GM21619 (cell line): ENCODE results near the gene SH3D19.
"Not testable (repeated sequence)": the region's sequence is repeated elsewhere in the genome, so short reads cannot be mapped to it uniquely, and the experiment has no call there.

ENCODE experiments used
- ATAC-seq: cut with Tn5 transposase; IDR thresholded peaks from one replicate; pipeline ENCODE4 v1.9.1; 2021; ENCODE audit not compliant: unreplicated experiment

The SH3D19 gene

DNA sequence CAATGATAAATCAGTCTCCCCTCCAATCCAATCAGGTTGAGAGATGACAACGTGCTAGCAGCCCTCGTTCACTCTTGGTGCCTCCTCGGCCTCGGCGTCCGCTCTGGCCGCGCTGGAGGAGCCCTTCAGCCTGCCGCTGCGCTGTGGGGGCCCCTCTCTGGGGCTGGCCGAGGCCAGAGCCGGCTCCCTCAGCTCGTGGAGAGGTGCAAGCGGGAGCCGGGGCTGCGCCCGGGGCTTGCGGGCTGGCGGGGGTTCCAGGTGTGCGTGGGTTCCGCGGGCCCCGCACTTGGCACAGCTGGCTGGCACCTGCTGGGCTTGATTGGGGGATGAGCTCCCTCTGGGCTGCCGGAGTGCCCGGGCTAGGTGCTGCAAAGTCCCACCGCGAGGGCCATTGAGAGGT is 89.4 kb downstream of the SH3D19 start:
- ATAC-seq: no peak

- not testable (repeated sequence) for ATAC-seq
Observed at GRCh38 chr4:151235373-151235772, 90.0 kb downstream of the SH3D19 start.

DNA sequence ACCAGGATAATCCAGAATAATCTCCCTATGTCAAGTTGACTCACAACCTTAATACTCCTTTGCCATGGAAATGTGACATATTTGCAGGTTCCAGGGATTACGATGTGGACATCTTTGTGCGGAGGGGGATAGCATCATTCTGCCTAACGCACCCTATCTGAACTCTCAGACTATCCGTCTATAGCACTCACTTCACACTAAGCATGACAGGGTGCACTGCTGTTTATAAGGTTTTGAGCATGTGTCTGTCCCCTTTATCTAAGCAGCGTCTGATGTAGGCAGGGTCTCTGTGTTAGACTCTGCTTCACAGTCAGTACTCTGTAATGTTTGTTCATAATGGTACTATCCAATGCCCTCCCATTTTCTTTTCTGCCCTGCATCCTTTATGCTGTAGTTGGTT is 91.8 kb downstream of the SH3D19 start:
- no peak for ATAC-seq

GRCh38 chr4:151231915-151232595 is 93.3 kb downstream of the SH3D19 start:
- no peak for ATAC-seq

DNA sequence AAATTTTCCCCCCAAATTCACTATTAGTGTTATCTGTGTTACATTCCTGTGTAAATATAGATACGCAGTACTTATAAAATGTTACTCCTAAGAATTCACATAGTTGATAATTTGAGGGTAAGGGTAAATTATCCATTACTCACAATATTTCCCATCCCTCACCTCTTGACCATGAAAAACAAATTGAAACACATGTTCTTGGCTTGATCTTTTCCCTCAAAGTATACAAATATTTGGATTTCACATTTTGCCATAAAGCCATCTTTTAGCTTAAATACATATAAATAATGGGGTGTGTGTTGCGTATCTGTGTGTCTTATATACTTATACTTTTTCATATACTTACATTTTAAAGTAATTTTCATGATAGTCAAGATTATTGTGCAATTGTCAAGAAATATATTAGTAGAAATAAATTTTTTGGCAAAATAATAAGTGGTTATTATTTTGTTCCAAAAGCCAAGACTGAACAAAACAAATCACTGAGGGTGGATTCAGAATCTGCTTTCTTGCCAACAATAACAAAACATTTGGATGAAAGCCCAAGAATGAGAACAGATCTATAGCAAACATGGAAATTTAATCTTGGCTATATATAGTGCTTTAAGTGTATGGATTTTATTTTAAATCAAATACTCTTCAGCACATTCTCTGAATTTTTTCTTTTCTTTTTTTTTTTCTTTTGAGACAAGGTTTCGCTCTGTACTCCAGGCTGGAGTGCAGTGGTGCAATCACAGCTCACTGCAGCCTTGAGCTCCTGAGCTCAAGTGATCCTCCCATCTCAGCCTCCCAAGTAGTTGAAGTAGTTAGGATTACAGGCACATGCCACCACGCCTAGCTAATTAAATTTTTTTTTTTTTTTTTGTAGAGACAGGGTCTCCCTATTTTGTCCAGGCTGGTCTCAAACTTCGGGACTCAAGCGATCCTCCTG is 97.0 kb downstream of the SH3D19 start:
- ATAC-seq: no peak

DNA sequence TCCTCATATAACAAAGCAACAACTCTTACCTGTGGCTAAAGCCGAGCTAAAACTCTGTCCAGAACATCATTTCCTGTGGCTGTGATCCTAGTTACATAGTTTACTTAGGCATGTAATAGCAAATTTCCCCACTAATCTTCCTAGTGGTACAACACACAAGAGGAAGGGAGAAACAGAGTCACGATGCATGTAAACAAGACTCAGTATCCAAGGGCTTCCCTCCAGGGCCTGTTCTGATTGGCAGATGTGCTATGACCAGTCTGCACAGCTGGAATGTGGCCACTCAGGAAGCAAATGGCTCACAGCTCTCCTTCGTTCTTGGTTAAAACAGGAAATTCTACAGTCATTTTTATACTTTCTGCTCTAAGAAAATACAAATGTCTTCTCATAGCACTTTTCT is 97.7 kb downstream of the SH3D19 start:
- ATAC-seq: no peak

DNA sequence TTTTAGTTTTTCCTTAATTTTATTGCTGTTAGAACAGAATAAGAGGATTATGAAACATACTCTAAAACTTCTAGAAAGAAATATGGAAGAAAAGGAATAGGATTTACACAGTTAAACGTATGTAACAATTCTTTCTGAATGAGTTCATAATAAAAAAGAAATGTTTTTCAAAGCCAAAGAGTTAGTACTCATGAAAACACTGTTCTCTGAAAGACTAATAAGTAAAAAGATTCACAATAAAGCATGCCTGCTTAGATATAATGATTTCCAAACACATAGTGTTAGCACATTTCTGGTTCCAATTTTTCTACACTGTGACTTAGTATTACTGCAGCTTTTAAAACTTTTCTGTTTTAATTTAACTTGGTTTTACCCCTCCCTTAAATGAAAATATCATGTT is 98.2 kb downstream of the SH3D19 start:
- no peak for ATAC-seq

- no peak for ATAC-seq
Observed at GRCh38 chr4:151226004-151226932, 99.1 kb downstream of the SH3D19 start.

GRCh38 chr4:151223465-151223864 is 101.9 kb downstream of the SH3D19 start:
- ATAC-seq: no peak

DNA sequence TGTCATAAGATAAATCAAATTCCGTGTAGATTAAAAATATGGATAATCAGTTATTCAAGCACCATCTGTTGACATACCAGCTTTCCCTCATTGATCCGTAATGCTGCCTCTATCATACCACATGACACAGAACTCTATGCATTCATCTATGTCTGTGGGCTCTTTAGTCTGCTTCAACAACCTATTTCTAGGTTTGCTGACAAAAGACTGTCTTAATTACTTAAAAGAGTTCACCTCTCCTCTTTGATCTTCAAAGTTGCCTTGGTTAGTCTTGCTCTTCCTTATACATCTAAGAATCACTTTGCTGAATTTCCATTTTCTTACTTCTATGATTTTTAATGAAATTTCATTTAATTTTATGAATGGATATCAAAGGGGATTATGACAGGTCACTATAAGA is 105.5 kb downstream of the SH3D19 start:
- no peak for ATAC-seq

- no peak for ATAC-seq
Observed at GRCh38 chr4:151219091-151219490, 106.3 kb downstream of the SH3D19 start.

DNA sequence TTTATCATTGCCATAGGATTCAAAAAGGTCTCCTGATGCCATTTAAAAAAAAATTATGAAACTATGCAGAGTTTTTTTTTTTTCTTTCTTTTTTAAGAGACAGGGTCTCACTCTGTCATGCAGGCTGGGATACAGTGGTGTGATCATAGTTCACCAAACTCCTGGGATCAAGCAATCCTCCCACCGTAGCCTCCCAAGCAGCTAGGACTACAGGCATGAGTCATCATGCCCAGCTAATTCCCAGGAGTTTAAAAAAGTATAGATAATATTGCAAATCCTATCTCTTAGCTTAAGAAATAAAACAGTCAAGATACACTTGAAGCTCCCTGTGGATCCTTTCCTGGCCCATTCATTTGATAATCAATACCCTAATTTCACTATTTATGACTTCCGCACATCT is 107.1 kb downstream of the SH3D19 start:
- ATAC-seq: no peak

DNA sequence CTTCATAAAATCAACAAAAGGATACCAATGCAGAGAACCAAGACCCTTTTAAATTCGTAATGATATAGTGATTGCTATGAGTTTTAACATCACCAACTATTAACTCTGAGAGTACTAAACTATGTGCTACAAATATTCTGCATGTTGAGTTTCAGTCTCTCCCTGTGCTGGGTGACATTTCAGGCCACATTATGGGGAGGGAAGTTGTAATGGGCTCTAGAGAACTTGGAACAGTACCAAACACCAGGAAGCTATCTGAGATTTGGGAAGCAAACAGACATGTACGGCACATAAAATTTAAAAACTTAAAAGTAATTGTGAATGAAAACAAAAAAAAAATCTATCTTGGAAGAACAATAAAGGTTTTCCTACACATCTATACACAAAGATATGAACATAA is 108.1 kb downstream of the SH3D19 start:
- ATAC-seq: no peak

GRCh38 chr4:151215295-151215694 is 110.1 kb downstream of the SH3D19 start:
- no peak for ATAC-seq

GRCh38 chr4:151207868-151208267 is 117.5 kb downstream of the SH3D19 start:
- ATAC-seq: no peak

DNA sequence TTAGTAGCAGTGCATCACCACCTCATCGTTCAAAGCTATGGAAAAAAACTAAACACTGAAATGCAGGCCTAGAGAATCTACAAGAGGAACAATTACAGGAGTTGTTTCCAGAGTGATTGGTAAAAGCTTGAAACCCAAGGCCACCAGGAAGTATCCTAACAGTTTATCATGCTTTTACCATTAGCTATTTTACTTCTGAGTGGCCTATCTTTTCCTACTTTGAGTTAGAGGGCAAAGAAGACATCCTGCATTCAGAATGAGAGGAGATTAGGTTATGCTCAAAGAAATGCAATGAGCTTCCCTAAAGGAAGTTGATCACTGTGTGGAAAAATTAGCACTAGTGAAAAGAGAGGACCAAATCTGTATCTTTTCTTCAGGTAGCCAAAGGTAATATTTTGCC is 118.2 kb downstream of the SH3D19 start:
- no peak for ATAC-seq

GRCh38 chr4:151206241-151207005 is 119.0 kb downstream of the SH3D19 start:
- no peak for ATAC-seq

- ATAC-seq: no peak
Observed at GRCh38 chr4:151205722-151206121, 119.7 kb downstream of the SH3D19 start.

- ATAC-seq: no peak
Observed at GRCh38 chr4:151204925-151205524, 120.4 kb downstream of the SH3D19 start.

DNA sequence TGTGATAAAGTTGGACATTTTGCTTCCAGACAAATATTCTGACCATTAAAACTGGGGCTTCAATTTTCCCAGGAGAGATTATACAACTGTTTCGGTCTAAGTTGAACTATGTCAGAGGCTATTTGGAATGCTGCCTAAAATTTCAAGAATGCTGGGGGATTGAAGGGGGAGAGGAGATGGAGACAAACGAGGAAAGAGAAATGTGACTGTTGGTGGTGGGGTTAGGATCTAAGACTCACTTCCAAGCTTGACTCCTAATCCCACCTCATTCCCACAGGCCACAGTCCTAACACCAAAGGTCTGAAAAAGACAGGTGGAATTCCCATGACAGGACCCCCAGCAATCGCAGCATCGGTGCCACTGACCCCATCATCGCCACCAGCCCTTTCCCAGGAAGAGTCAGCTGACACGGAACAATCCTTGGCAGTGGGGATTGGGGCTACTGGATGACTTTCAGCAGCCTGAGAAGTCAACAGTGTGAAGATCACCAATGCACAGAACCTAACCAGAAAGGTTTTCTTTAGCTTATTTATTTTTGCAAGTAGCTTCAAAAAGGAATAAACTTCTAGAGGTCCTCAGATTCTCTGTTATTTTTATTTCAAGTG is 122.5 kb downstream of the SH3D19 start:
- ATAC-seq: no peak
